ENCODE data around the gene AURKB.

The AURKB gene

DNA sequence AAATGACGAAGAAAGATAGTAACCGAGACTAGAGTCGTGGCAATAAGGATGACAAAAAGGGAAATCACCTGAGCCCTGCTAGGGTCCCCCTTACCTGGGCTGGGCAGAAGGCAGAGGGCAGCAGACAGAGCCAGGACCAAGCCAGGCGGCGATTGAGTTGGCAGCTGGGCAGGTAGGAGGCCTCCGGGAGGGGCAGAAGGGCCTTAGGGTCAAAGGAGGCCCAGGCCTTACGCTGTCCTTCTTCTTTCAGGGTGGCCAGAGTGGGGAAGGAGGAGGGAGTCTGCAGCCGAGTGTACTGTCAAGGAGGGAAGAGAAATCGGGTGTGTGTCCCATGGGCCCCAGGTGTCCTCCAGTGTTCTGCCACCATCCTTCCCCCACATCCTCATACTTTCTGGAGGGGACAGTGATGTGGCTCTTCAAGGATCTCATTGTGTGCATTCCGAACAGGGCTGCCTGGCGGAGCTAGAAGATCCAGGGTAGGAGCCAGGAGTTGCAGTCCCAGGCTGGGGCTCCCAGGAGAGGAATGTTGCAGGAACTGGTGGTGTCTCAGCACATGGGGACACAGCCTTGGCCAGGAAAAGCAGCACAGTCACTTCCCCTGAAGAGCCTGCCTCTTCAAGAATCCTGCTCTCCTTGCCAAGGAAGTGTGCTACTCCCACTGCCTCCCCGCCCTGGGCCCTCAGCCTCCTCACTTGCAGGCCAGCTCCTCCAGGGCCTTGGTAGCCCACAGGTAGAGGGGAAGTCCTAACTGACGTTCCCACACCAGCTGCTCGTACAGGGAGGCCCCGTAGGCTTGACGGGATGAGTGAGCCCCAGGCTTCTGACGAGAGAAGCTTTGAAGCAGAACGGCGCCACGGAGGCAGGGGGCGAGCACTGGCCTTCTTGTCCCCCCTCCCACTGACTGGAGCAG lies 24.2 kb upstream of the AURKB start:
- TF ChIP-seq, protein P1, sequence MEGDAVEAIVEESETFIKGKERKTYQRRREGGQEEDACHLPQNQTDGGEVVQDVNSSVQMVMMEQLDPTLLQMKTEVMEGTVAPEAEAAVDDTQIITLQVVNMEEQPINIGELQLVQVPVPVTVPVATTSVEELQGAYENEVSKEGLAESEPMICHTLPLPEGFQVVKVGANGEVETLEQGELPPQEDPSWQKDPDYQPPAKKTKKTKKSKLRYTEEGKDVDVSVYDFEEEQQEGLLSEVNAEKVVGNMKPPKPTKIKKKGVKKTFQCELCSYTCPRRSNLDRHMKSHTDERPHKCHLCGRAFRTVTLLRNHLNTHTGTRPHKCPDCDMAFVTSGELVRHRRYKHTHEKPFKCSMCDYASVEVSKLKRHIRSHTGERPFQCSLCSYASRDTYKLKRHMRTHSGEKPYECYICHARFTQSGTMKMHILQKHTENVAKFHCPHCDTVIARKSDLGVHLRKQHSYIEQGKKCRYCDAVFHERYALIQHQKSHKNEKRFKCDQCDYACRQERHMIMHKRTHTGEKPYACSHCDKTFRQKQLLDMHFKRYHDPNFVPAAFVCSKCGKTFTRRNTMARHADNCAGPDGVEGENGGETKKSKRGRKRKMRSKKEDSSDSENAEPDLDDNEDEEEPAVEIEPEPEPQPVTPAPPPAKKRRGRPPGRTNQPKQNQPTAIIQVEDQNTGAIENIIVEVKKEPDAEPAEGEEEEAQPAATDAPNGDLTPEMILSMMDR (IDR thresholded peaks at IDR 0.05), result no peak

DNA sequence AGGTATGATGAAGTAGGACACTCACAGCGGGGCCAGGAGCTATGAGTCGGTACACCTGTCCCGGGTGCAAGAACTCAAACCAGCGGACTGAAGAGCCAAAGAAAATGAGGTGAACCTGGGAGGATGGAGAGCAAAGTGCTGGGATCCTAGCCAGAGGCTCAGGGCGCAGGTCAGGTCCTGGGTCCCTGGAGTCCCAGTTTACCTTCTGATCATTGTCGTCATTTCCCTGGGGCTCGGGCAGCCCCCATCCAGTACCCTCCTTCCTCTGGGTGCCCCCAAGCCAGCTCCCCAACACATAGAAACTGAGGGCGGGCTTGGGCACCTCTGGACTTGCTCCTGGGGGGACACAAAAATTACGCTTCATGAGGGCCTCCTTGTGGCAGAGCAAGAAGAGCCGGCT lies 21.3 kb upstream of the AURKB start:
- TF ChIP-seq, protein P1 (IDR thresholded peaks at IDR 0.05), result no peak

DNA sequence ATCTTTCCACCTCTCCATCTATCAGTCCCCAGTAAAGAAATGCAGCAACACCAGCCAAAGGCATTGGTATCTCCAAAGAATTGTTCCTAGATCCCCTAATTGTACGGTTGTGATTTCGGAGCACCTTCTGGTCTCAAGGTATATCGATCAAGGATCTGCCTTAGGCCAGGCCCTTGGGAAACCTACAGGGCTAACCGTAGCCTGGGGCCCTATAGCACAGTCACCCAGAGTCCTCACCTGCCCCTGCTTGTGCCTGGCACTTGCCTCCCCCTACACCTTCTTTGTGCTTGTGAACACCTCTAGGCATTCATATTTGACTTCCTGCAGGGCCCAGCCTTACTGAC lies 16.8 kb upstream of the AURKB start:
- TF ChIP-seq, protein P1 (IDR thresholded peaks at IDR 0.05), result no peak

DNA sequence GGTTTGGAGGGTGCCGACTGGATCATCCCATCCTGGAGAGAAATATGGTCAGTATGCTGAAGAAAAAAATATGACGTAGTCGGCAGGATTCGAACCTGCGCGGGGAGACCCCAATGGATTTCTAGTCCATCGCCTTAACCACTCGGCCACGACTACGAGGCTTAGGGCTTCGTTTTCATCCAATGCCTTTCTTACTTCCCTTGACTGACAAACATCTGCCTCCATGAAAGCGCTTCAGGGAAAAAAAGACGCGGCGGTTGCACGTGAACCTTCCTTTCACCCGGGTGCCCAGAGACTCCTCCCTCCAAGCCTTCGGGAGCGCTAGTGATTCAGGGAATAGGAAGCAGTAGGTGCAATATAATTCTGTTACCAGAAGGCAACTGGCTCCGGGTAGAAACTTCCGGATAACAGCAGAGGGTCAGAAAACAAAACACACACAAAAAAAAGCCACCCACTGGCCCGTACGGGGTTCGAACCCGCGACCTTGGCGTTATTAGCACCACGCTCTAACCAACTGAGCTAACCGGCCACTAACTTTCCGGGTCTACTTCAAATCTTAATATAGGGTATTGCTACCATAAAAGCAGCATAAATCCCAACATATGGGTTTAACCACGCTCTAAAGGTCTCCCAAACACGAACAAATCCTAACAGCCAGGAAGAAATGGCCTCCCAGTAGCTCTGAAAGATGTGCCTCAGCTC lies 16.3 kb upstream of the AURKB start:
- TF ChIP-seq, protein P1 (IDR thresholded peaks at IDR 0.05), result no peak

DNA sequence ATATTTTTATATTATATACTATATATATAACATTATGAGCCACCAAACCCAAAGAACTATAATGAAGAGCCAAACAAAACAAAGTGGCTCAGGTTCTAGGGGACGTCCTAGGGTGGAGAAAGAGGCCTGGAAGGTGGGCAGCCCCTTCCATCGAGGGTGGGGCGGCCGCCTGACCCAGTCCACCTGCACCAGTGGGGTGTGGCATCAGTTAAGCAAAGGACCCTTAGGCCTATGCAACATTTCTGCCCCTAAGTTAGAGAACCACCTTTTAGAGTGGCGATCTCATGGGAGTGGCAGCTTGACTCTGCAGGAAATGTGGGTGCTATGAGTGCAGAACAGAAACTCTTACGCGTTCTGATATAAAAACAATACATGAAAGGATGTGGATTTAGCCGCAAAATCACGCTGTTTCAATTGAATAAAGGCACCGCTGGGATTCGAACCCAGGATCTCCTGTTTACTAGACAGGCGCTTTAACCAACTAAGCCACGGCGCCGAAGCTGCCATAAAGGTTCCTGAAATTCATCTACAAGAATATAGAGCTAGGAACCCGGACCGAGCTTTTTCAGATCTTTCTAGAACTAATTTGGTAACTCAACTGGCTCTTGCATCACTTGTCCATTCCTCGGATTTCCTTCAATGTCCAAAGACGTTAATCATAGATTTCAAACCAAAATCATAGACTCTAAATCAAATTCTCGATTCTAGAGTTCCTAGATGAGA lies 15.6 kb upstream of the AURKB start:
- TF ChIP-seq, protein P1 (IDR thresholded peaks at IDR 0.05), result no peak

DNA sequence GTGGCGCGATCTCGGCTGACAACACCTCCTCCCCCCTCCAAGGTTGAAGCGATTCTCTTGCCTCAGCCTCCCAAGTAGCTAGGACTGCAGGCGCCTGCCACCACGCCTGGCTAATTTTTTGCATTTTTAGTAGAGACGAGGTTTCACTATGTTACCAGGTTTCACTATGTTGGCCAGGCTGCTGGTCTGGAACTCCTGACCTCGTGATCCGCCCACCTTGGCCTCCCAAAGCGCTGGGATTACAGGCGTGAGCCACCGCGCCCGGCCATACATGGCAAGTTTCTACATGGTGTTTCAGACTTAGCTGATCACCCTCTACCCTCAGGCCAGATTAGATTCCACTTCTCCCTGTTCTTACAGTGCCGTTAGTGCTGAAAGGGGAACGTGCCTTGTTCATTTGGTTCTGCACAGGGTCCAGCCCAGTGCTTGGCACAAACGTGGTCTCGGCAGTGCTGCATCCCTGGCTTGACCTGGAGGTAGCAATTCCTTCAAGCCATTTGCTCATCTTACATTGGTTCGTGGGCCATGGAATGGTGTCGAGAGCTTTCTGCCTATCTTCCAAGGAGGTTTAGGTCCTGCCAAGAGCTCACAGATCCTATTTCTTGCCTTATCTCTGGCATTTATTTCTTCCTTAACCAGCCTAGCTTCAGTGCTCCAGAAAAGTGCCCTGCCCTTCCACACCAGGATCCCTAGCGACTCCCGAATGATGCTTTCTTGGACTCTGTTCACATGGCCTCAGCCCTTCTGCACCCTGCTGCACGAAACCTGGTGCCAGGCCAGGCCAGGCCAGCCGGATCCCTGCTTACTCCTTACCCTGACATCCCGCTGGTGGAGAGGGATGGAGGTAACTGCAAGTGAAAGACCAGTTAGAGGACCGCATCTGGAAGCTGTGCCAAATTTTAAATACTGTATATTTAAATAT lies 14.8 kb upstream of the AURKB start:
- TF ChIP-seq, protein P1 (IDR thresholded peaks at IDR 0.05), result no peak
